Esophagus squamous epithelium (tissue), 4 donors: ENCODE data around the gene CIDEC.

Experiments
- CTCF ChIP-seq, 6 experiments: fragments of 450-650 bp in 4 of 6; fragments of 200-600 bp in 2 of 6; sonication (generic) in 2 of 6; IDR thresholded peaks; one replicate each; pipeline ENCODE4 v1.5.1; 2016 to 2019; ENCODE audit warnings: antibody characterized with exemption in 6 of 6, mild to moderate bottlenecking in 4 of 6, moderate library complexity in 4 of 6
- POLR2A ChIP-seq, 4 donors: fragments of 450-650 bp; IDR thresholded peaks; one replicate each; pipeline ENCODE4 v1.6.1; 2017; ENCODE audit warnings: antibody characterized with exemption in 4 of 4, mild to moderate bottlenecking in 4 of 4, moderate library complexity in 3 of 4

GRCh38 chr3:9869955-9870354 is 10.1 kb downstream of the CIDEC start:
- TF ChIP-seq CTCF (IDR thresholded peaks at IDR 0.05) (no peak), POLR2A (IDR thresholded peaks at IDR 0.05) (no peak)
